ENCODE results near the gene GLTP.

DNA sequence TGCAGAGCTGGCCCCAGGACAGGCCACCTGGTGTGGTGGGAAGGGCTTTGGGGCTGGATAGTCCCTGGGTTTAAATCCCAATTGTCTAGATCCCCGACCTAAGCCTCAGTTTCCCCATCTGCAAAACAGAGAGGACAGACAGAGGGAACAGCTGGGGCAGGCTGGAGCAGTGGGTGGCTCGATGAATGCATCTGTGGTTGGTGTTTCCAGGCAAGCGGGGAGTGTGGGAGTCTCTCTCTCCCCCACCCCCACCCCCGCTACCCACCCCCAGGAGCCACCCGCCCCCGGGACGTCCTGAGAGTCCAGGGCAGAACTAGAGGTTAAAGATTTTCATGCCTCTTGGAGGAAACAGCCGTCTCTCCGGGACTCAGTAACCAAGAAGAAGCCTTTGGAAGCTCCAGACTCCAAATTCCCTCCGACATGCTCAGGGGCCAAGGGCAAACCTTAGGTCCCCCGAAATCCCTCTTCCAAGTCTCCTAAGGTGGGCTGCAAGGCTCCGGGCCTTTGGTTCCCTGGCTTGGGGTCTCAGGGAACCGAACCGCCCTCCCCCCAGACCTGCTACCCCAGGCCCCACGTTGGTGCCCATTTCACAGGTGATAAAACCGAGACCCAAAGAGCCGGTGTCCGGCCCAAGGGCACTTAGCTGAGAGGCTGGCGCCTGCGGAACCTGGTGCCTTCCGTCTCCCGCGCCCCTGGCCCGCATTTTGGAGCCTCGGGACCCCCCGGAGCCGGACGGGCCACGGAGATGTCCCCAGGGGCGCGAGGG is 47.6 kb downstream of the GLTP start:
- TF ChIP-seq, protein P1, sequence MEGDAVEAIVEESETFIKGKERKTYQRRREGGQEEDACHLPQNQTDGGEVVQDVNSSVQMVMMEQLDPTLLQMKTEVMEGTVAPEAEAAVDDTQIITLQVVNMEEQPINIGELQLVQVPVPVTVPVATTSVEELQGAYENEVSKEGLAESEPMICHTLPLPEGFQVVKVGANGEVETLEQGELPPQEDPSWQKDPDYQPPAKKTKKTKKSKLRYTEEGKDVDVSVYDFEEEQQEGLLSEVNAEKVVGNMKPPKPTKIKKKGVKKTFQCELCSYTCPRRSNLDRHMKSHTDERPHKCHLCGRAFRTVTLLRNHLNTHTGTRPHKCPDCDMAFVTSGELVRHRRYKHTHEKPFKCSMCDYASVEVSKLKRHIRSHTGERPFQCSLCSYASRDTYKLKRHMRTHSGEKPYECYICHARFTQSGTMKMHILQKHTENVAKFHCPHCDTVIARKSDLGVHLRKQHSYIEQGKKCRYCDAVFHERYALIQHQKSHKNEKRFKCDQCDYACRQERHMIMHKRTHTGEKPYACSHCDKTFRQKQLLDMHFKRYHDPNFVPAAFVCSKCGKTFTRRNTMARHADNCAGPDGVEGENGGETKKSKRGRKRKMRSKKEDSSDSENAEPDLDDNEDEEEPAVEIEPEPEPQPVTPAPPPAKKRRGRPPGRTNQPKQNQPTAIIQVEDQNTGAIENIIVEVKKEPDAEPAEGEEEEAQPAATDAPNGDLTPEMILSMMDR (IDR thresholded peaks at IDR 0.05) = no peak
- TF ChIP-seq POLR2A (IDR thresholded peaks at IDR 0.05) = no peak
- no peak for TF ChIP-seq EP300 (IDR thresholded peaks at IDR 0.05)
- TF ChIP-seq POLR2AphosphoS5 (IDR thresholded peaks at IDR 0.05) = no peak

Data from suprapubic skin (tissue), 4 donors.